Tibial nerve (tissue), 4 donors: Measurements from ENCODE around the gene TTC28. TPM values are rescaled to one million over a fixed set of nuclear protein-coding genes. Genes with fewer than 3 reads are reported as not detected.

Experiments
- DNase-seq, 2 donors: peaks; one replicate each; pipeline ENCODE4 v3.0.0-alpha.2; 2019; ENCODE audit warnings: low spot score in 2 of 2
- H3K27ac ChIP-seq, 4 donors: fragments of 200-600 bp; sonication (generic) in 3 of 4; one replicate each; pipeline ENCODE4 v1.5.1; 2017 to 2019; ENCODE audit warnings: mild to moderate bottlenecking in 1 of 4
- H3K27me3 ChIP-seq, 2 donors: fragments of 200-600 bp; sonication (generic) in 1 of 2; one replicate each; pipeline versions ENCODE4 v1.5.1 to v1.6.0; 2017 to 2019
- H3K36me3 ChIP-seq, 3 donors: fragments of 200-600 bp; sonication (generic); one replicate each; pipeline ENCODE4 v1.5.1; 2018 to 2019
- H3K4me1 ChIP-seq, 4 donors: fragments of 200-600 bp; sonication (generic) in 3 of 4; one replicate each; pipeline ENCODE4 v1.5.1; 2017 to 2019
- H3K4me3 ChIP-seq, 4 donors: fragments of 200-600 bp; sonication (generic) in 3 of 4; one replicate each; pipeline ENCODE4 v1.5.1; 2017 to 2019; ENCODE audit warnings: mild to moderate bottlenecking in 1 of 4, moderate library complexity in 1 of 4
- H3K9me3 ChIP-seq, 4 donors: fragments of 200-600 bp; sonication (generic) in 3 of 4; one replicate each; pipeline ENCODE4 v1.5.1; 2017 to 2019
- CTCF ChIP-seq, 5 experiments: fragments of 200-600 bp in 3 of 5; fragments of 450-650 bp in 2 of 5; sonication (generic) in 3 of 5; IDR thresholded peaks; one replicate each; pipeline ENCODE4 v1.5.1; 2016 to 2019; ENCODE audit warnings: antibody characterized with exemption in 5 of 5, mild to moderate bottlenecking in 3 of 5, moderate library complexity in 2 of 5
- EP300 ChIP-seq, 2 donors: sonication (generic); formaldehyde crosslinking; IDR thresholded peaks; one replicate each; pipeline ENCODE4 v1.6.1; 2017; ENCODE audit warnings: antibody characterized with exemption in 2 of 2, mild to moderate bottlenecking in 1 of 2
- POLR2A ChIP-seq, 2 donors: fragments of 450-650 bp; IDR thresholded peaks; one replicate each; pipeline ENCODE4 v1.6.1; 2017; ENCODE audit warnings: antibody characterized with exemption in 2 of 2, mild to moderate bottlenecking in 2 of 2, moderate library complexity in 2 of 2
- WGBS, 2 donors: methylation state at CpG; one replicate each; pipeline ENCODE4 v1.1.5; 2018; 5-methylcytosine and 5-hydroxymethylcytosine counted together
- total RNA-seq, 4 donors: library from RNA; depleted of rRNA; stranded (reverse); fragments of >200 nt; gene quantifications; one replicate each; pipeline ENCODE4 v1.1.0, GENCODE V29; 2016

TTC28 gene
- total RNA-seq, 4 donors from 2014 or later: 83.9 to 177 (median 128) TPM

- Histone ChIP-seq H3K9me3 (peaks cover 0 to 3% (median 0%) of the 10 kb centered on the region in 4 donors), H3K27me3 (no peaks in the 10 kb centered on the region), H3K4me1 (no peaks in the 10 kb centered on the region), H3K36me3 (peaks cover 0 to 11% (median 0%) of the 10 kb centered on the region in 3 donors), H3K4me3 (no peak overlapping the region), H3K27ac (no peak overlapping the region)
- TF ChIP-seq EP300 (IDR thresholded peaks at IDR 0.05): no peak
- no peak for TF ChIP-seq POLR2A (IDR thresholded peaks at IDR 0.05)
- no peak for TF ChIP-seq CTCF (IDR thresholded peaks at IDR 0.05)
- whole genome bisulfite sequencing, 2 donors: 72 to 73% methylated on average over 2 of the region's 2 CpGs
- no peak for DNase-seq
Observed at GRCh38 chr22:28132466-28132865, 547.2 kb downstream of the TTC28 start.

- Histone ChIP-seq H3K27ac (no peak overlapping the region), H3K4me3 (no peak overlapping the region), H3K27me3 (no peaks in the 10 kb centered on the region), H3K4me1 (no peaks in the 10 kb centered on the region), H3K9me3 (no peaks in the 10 kb centered on the region), H3K36me3 (no peaks in the 10 kb centered on the region)
- 89 to 91% methylated on average over 7 of the region's 7 CpGs for WGBS, 2 donors
- no peak for TF ChIP-seq POLR2A (IDR thresholded peaks at IDR 0.05)
- TF ChIP-seq EP300 (IDR thresholded peaks at IDR 0.05): no peak
- no peak for TF ChIP-seq CTCF (IDR thresholded peaks at IDR 0.05)
- no peak for DNase-seq
Observed at GRCh38 chr22:28129319-28129962, 550.2 kb downstream of the TTC28 start.

GRCh38 chr22:28128827-28129226, 550.8 kb downstream of the TTC28 start:
- WGBS, 2 donors: 90 to 91% methylated on average over 4 of the region's 4 CpGs
- TF ChIP-seq EP300 (IDR thresholded peaks at IDR 0.05): no peak
- no peak for TF ChIP-seq CTCF (IDR thresholded peaks at IDR 0.05)
- TF ChIP-seq POLR2A (IDR thresholded peaks at IDR 0.05): no peak
- H3K9me3 ChIP-seq: no peaks in the 10 kb centered on the region
- no peak for DNase-seq
- no peak overlapping the region for H3K27ac ChIP-seq
- no peaks in the 10 kb centered on the region for H3K4me1 ChIP-seq
- no peaks in the 10 kb centered on the region for H3K27me3 ChIP-seq
- no peaks in the 10 kb centered on the region for H3K36me3 ChIP-seq
- no peak overlapping the region for H3K4me3 ChIP-seq

GRCh38 chr22:28125799-28126198, 553.8 kb downstream of the TTC28 start:
- 77 to 89% methylated on average over 2 of the region's 2 CpGs for WGBS, 2 donors
- H3K4me1 ChIP-seq: peaks cover 0 to 9% (median 0%) of the 10 kb centered on the region in 4 donors
- H3K36me3 ChIP-seq: no peaks in the 10 kb centered on the region
- no peaks in the 10 kb centered on the region for H3K9me3 ChIP-seq
- H3K4me3 ChIP-seq: no peak overlapping the region
- H3K27me3 ChIP-seq: no peaks in the 10 kb centered on the region
- no peak for TF ChIP-seq EP300 (IDR thresholded peaks at IDR 0.05)
- TF ChIP-seq CTCF (IDR thresholded peaks at IDR 0.05): no peak
- no peak for TF ChIP-seq POLR2A (IDR thresholded peaks at IDR 0.05)
- no peak overlapping the region for H3K27ac ChIP-seq
- DNase-seq: no peak

- WGBS, 2 donors: 84 to 94% methylated on average over 1 of the region's 1 CpG
- H3K27ac ChIP-seq: no peak overlapping the region
- TF ChIP-seq EP300 (IDR thresholded peaks at IDR 0.05): no peak
Observed at GRCh38 chr22:28123989-28124766, 555.5 kb downstream of the TTC28 start.

More at GRCh38 chr22:28123989-28124766, 555.5 kb downstream of the TTC28 start:
- DNase-seq: no peak
- Histone ChIP-seq H3K9me3 (no peaks in the 10 kb centered on the region), H3K36me3 (no peaks in the 10 kb centered on the region), H3K4me3 (no peak overlapping the region), H3K4me1 (peaks cover 0 to 18% (median 0%) of the 10 kb centered on the region in 4 donors), H3K27me3 (no peaks in the 10 kb centered on the region)
